GM21447 (cell line): ENCODE data around the gene NR6A1.

Experiments
- ATAC-seq: cut with Tn5 transposase; IDR thresholded peaks from one replicate; pipeline ENCODE4 v1.9.1; 2021; ENCODE audit not compliant: unreplicated experiment

Gene NR6A1

DNA sequence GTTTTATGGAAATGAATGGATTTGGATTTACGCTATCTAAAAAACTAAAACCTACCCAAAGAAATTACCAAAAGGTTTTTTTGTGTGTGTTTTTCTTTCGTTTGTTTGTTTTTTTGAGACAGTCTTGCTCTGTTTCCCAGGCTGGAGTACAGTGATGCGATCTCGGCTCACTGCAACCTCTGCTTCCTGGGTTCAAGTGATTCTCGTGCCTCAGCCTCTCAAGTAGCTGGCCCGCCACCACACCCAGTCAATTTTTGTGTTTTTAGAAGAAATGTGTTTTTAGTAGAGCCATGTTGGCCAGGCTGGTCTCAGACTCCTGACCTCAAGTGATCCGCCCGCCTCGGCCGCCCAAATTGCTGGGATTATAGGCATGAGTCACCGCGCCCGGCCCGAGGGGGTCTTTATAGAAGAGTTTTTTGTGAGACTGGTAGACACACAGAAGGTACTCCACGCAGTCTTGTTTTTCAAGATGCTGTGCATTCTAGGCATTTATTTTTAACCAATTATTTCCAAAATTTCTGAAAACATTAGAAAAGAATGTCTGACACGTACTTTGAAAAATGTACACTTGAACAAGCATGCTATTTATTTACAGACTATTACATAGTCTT, 75.7 kb downstream of the NR6A1 start:
- no peak for ATAC-seq

DNA sequence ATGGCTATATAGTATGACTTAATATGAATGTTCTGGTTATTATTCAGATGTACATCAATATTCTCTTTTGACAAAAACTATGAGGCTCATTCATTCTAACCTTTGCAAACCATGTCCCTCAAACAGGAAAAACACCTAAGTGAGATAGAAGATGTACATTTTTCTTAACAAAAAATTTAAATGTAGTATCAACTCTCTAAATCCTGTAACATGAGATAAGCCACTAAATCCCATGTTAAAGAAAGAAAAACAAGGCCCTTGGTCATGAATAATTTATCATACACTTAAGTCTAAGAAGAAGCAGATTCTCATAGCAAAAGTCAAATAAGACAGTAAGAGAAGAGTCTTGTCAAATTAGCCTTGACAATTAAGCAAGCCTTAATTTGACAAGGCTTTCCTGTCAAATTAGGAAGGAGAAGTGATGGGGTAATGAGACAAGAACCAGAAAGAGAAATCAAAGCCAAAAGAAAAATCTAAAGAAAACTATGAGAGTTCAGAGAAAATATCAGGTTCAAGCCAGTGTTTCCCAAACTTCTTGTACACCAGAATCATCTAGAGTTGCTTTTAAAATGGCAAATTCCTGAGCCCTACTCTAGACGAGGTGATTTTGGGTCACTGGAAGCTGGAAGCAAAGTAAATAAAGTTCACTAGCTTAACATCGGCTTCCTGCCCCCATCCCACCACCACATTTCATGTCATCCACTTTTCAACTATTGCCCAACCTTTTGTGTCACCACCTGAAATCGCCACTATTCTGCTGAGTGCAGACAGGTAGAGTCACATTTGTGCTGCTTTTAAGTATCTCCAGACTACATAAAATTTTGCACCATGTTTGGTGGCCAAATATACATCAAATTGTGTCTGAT, 76.5 kb downstream of the NR6A1 start:
- no peak for ATAC-seq

DNA sequence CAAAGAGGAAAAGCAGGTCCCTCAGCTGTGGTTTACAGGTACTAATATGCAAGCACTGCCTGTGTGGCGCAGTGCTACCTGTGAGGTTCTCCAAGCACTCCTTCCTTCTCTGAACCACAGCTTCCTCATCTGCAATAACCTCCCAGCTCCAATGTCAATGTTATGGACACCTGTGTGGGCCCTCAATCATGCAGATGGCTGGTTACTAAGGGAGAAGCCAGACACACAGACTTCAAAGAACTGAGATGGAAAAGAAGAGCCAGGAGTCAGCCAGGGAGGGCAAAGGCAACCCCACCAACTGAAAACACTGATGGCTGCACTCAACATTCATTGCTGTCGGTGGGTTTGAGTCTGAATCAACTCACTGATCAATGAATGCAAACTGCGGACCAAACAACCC, 77.7 kb downstream of the NR6A1 start:
- no peak for ATAC-seq

DNA sequence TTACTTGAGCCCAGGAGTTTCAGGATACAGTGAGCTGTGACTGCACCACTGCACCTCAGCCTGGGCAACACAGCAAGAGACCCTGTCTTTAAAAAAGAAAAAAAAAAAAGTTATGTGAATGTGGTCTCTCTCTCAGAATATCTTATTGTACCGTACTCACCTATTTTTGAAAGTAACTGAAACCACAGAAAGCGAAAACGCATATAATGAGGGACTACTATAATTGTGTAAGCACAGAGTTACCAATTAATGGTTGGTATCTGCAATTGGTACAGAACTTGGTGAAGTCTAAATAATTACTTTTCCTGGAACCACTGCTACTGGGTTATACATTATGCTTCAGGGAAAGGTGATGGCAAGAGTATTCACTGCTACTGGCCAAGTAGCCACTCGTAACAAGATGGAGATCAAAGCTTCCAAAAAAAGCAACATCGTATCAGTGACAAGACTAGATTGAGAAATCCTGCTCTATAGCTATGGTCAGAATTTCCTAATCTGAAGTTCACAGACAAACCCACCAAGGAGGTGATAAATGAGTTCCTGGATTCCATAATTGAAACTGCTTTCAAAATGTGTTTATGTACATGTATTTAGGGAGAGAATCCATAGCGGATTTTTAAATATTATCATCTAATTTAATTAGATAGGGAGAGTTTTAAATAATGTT, 82.7 kb downstream of the NR6A1 start:
- no peak for ATAC-seq

DNA sequence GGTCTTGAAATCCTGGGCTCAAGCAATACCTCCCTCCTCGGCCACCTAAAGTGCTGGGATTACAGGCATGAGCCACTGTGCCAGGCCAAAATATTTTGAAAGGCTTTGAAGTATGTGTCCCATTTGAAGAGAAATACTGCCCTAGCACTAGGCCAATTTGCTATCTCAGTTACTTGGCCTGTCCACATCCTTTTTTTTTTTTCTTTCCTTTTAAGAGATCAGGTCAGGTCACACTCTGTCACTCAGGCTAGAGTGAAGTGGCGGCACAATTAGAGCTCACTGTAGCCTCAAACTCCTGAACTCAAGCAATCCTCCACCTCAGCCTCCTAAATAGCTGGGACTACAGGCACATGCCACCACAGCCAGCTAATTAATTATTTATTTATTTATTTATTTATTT, 84.2 kb downstream of the NR6A1 start:
- ATAC-seq, result no peak

DNA sequence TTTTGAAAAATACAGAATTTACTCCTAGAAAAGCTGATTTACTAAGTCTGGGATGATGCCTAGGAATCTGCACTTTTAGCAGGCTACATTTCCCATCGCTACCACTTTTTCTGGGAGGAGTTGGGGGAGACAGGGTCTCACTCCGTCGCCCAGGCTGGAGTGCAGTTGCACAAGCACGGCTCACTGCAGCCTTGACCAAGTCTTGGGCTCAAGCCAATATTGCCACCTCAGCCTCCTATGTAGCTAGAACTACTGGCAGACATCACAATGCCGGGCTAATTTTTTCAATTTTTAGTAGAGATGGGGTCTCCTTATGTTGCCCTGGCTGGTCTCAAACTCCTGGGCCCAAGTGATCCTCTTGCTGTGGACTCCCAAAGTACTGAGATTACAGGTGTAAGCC, 85.9 kb downstream of the NR6A1 start:
- no peak for ATAC-seq

DNA sequence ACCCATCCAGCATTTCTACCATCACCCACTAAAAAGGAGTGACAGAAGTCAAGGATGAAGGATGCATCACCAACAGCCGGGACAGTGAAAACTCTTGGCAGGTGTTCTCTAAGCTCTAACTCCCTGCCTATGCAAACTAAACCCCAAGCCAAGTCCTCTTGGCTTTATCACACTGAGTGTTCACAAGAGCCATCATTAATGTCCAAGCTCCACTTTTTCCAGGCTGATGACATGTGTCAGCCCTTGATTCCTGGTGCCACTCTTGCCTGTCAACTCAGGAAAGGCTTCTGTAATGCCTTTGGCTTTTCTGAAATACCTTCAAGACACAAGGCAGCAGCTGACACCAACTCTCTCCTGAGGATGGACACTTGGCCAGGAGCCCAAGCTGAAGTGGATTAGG, 86.9 kb downstream of the NR6A1 start:
- no peak for ATAC-seq

DNA sequence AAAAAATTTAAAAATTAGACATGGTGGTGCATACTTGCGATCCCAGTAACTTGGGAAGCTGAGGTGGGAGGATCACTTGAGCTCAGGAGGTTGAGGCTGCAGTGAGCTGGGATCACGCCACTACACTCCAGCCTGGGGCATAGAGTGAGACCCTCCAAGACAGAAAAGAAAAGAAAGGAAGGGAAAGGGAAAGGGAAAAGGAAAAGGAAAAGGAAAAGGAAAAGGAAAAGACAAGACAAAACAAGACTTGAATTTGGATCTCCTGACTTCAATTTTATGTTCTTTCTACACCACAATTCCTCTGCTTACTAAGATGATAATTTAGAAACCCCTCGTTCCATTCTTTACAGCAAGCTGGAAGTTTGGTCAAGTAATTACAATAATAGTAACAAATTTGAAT, 88.1 kb downstream of the NR6A1 start:
- ATAC-seq, result no peak

DNA sequence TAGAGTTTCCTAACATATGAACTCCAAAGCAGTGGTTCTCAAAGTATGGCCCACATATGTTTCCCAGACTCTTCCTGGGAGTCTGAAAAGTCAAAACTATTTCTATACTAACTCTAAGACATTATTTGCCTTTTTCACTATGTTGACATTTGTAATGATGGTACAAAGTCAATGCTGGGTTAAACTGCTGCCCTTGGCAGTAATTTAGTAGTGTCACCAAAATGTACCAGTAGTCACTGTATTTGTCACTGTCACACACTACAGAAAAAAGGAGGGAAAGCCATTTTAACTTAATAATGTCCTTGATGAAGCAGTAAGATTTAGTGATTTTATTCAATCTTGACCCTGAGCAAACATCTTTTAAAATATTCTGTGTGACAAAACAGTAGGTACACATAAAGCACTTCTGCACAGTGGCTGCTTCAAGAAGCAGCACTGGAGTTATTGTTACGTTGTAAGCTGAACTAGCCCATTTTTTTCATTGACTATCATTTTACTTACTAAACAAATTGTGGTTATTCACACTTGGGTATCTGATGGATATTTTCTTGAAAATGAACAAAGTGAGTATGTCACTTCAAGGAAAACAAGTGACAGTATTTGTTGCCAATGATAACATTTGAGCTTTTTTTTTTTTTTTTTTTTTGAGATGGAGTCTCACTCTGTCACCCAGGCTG, 90.3 kb downstream of the NR6A1 start:
- no peak for ATAC-seq

DNA sequence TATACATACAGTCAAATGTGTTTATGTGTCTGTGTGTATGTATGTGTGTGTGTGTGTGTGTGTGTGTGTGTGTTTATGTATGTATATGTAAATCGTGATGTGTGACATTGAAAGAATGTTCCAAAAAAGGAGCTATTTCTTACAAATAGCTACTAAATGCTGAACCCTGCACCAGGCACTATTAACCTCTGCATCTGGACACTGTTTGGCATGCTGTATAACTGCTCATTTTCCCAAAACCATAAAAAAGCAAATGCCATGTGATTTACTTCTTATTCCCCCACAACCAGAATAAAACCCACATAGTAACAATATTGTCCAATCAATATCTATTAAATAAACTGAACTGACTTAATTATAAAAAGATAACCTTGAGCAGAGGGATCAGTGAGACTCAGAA, 91.1 kb downstream of the NR6A1 start:
- no peak for ATAC-seq

DNA sequence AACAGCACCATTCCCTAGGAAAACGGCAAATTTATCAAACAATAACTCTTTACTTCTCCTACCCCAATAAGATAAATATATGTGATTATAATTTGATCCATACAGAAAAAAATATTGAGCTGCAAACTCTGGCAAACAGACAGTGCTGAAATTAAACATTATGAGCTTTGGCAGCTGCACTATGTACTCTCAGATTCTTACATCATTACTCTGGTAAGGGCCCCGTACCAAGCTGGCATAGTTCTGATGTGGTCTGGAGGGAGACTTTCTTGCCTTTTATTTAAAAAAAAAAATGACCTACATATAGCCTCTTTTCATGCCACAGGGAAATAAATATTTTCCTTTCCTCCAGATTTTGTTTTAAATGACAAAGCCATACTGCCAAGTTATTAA, 95.0 kb downstream of the NR6A1 start:
- ATAC-seq, result no peak

DNA sequence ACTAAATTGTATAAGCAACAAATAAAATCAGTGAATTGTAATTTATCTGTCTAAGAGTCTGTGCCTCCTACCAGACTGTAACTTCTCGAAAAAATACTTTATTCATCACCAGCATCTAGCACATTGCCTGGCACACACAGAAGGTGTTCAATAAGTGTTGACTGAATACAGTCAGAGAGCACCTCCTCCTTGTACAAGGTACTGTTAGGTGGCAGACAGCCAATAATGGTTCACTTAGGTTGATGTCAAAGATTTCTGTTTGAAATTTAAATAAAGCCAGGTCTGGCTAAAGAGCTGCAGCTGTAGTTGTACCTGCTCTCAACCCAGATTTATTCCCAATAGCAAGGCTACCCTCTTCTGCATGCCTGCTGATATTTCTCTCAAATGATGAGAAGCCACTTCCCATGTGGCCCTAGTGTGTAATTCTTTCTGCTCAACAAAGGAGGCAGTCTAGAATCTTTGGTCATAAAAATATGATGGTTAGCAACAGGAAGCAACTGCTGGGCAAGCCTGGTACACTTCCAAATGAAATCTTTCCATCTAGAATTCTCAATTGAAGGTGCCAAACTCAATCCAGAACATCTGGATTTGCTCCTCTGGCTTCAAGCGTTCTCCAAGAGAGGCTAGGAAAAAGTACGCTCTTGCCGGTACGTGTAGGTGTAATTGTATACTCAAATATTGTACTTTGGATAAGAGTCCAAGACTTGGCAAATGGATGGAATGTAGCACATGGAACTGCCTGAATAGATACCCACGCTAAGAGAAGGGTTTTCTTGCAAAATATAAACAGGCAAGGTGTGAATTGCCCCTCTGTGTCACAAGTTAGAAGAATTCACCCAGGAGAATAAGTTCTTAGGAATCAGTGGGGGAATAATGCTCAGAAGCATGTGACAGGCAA, 95.6 kb downstream of the NR6A1 start:
- ATAC-seq, result no peak

DNA sequence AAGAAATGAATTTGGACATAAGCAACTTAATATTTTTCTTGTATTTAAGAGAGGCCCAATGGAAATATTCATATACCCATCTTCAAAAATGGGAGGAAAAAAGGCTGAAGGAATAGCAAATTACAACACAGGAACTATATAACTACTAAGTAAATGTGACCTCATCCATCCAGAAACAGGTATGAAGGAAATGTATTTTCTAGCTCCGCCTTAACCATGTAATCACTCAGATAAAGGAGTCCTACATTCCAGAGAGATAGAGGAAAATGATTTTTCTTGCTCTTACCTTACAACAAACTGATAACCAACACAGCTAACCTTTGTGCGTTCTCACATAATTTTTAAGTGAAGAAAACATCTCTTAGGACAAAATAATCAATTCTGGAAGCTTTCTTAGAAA, 96.5 kb downstream of the NR6A1 start:
- ATAC-seq, result no peak

DNA sequence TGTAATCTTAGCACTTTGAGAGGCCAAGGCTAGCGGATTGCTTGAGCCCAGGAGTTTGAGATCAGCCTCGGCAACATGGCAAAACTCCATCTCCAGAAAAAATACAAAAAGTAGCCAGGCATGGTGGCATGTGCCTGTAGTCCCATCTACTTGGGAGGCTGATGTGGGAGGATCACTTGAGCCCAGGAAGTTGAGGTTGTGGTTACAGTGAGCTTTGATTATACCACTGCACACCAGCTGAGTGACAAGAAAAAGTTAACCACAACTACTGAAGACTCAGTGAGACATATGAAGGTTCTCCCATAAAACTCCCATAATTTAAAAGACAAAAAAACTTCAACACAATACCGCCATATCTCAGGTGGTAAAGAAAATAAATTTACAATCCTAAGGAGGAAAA, 98.0 kb downstream of the NR6A1 start:
- no peak for ATAC-seq

DNA sequence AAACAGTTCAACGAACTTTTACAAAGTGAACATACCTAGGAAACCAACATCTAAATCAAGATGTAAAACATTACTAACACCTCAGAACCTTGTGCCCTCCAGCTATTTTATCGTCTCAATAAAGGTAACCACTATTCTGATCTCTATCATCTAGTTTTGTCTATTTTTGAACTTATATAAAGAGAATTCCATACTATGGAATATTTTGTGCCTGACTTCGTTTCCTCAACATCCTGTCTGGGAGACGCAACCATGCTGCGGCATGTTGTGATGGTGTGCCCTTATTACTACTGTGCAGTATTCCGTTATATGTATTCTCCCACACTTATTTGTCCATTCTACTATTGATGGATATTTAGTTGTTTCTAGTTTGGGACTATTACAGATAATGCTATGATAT, 99.2 kb downstream of the NR6A1 start:
- ATAC-seq, result no peak

DNA sequence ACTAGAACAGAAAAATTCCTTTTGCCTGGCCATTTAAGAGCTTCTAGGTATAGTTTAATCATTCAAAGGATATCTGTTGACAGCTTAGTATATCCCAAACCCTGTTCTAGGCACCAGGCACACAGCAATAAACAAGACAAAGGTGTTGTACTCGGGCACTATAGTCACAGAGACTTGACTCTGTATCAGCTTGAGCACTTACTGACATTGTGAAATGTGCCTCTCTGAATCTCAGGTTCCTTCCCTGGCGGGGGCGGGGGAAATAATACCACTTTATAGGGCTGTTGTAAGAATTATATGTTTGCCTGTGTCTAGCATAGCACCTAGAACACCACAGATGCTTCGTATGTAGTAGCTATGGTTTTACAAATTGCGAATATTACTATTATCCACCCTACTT, 104.5 kb downstream of the NR6A1 start:
- ATAC-seq, result no peak

DNA sequence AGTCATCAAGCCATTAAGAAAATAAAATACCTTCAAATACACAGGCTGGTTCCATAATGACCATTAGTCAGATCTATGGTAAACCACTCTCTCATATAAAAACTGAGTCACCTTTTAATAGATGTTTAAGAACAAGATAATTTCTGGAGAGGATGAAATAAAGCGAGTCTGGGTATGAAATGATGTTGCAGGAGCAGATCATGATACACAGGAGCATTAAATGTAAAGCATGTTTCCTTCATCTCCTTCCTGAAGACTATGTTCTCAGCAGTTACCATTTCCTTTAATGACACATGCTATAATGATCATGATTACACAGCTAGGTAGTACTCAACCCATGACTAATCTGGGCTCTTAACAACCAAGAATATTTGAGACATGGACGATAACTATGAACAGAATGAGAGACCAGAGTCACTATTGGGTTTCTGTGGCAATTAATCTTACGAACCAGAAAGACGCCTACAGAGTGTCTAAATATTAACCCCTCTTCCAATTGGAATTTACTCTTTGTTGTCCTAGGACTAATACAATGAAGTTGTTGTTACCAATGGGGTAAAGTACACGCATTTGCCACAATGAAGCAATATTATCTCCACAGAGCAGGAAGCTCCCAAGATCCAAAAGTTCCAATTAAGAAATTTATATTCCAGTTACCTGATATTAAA, 105.6 kb downstream of the NR6A1 start:
- no peak for ATAC-seq

DNA sequence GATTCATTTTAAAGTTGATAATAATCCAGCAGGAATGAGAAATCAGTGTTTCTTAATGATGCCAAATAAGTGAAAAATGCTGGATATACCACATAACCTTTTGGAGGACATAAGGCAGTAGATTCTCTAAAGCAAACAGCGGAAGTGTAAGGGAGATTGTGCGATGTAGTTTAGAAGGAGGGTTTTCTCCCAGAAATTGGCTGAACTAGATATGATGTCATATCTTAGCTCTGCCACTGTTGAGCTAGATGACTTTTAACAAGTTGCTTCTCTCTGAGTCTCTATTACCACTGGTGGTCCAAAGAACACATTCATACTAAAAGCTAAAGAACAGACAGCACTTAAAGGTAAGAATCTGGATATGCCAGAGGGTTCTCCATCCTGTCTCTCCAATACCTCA, 107.0 kb downstream of the NR6A1 start:
- no peak for ATAC-seq

DNA sequence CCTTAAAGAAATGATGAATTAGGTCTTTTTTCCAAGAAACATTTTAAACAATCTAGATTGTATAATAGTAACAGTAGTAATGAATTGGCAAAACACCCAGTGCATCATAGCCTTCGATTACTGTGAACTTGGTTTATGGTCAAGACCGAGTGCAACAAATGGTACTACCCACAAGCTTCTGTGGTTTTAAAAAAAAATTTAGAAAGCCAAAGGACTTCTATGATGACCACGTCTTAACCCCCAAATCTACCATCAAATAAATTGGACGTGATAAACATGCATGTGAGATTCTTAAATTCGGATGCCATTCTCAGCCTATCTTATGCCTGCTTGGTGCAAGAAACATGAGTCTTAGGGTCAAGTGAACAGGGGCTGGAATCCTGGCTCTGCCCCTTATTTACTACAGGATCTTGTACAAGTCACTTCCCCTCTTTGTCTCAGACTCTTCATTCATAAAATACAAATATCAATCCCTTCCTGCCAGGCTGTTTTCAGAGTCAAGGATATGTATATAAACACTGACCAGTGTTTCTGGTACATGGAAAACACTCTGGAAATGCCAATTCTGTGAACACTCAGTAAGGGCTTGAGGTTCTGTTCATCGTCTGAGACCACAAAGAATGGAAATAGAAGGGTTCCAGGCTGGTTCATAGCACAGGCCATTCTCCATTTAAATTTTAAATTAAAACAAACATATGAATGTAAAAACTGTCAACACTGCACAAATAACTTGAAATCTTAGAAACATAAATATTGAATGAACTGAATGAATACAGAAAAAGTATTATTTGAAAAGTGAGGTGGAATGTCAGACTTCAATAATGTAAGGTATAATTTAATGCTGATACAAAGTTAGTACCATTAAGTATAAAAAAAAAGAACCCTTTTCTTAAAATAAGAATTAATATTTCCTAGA, 107.8 kb downstream of the NR6A1 start:
- ATAC-seq, result no peak
